B cell (primary cell): ENCODE measurements around the gene ZNF524.

Experiments used
- EZH2 ChIP-seq: IDR thresholded peaks from 2 replicates; pipeline ENCODE4 v1.6.1; 2012; ENCODE audit warnings: borderline replicate concordance, low read depth, mild to moderate bottlenecking, moderate library complexity, low read length; ENCODE audit not compliant: insufficient read depth, poor library complexity, severe bottlenecking
- TF ChIP-seq, protein P1 (sequence below): fragments of 200-600 bp; IDR thresholded peaks from one replicate; pipeline ENCODE4 v1.8.0; 2022; ENCODE audit warnings: antibody characterized with exemption, mild to moderate bottlenecking

DNA sequence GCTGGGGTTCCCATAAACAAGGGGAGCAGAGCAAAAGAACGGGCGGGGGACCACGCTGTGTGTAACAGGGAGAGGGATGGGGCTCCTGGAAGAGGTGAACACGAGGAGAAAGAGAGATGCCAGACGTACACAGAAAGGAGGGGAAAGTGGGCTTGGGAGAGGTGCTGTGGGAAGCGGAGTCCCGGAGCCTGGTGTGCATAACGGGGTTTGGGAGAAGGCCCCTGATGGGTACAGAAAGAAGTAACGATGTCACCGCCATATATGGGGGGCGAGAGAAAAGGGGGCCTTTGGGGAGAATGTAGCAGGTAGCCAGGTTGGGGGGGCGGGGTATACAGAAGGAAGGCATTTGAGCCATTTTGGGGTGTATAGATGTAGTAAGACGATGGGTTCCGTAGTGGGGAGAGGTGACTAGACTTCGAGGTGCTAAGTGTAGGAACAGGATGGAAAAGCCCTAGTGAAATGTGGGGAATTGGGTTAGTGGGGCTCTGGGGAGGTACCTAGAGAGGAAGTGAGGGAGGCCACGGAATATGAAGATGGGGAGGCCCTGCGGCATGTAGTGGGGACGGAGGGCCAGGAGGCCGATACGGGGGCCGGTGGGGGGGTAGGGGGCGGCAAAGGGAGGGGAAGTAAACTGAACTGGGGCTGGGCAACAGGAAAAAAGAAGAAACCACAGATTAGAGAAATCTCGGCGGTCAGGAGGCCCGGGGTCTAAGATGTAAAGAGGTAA is 41.5 kb downstream of the ZNF524 start:
- TF ChIP-seq, protein P1, sequence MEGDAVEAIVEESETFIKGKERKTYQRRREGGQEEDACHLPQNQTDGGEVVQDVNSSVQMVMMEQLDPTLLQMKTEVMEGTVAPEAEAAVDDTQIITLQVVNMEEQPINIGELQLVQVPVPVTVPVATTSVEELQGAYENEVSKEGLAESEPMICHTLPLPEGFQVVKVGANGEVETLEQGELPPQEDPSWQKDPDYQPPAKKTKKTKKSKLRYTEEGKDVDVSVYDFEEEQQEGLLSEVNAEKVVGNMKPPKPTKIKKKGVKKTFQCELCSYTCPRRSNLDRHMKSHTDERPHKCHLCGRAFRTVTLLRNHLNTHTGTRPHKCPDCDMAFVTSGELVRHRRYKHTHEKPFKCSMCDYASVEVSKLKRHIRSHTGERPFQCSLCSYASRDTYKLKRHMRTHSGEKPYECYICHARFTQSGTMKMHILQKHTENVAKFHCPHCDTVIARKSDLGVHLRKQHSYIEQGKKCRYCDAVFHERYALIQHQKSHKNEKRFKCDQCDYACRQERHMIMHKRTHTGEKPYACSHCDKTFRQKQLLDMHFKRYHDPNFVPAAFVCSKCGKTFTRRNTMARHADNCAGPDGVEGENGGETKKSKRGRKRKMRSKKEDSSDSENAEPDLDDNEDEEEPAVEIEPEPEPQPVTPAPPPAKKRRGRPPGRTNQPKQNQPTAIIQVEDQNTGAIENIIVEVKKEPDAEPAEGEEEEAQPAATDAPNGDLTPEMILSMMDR = no peak
- no peak for TF ChIP-seq EZH2
